HEK293 (cell line): ENCODE results near the gene TNMD.
A peak's percentile ranks its signal among the peaks of the same experiment; 100 is the strongest.
"Not testable (repeated sequence)": the region's sequence is repeated elsewhere in the genome, so short reads cannot be mapped to it uniquely, and the experiment has no call there.

ENCODE experiments used
- CTCF ChIA-PET: fragments of 350-600 bp; formaldehyde crosslinking; extraction: SDS; loops from one replicate; lab custom pipeline; 2021; ENCODE audit warnings: antibody characterized with exemption; lab: Yijun Ruan, JAX
- POLR2A ChIA-PET: fragments of 300-600 bp; formaldehyde crosslinking; extraction: SDS; loops from one replicate; lab custom pipeline; 2020; ENCODE audit warnings: antibody characterized with exemption, inconsistent platforms; lab: Yijun Ruan, JAX
- H3K27ac ChIP-seq: fragments of 200-500 bp; sonication (Bioruptor generic); 2 replicates; pipeline ENCODE4 v1.5.1; 2014; ENCODE audit warnings: low read depth, low read length, control low read depth, inconsistent platforms; ENCODE audit errors: extremely low read depth
- H3K36me3 ChIP-seq, 2 experiments: fragments of 200-500 bp in 1 of 2; sonication (Bioruptor generic) in 1 of 2; 1 replicate in 1 of 2; 2 replicates in 1 of 2; pipeline ENCODE4 v1.5.1; 2014 to 2017; ENCODE audit warnings: inconsistent platforms in 2 of 2, low read length in 2 of 2; ENCODE audit not compliant: control insufficient read depth in 2 of 2, insufficient read depth in 1 of 2
- H3K4me1 ChIP-seq: fragments of 200-500 bp; sonication (Bioruptor generic); 2 replicates; pipeline ENCODE4 v1.5.1; 2014; ENCODE audit warnings: mild to moderate bottlenecking, low read length, inconsistent platforms; ENCODE audit not compliant: control insufficient read depth, insufficient read depth
- H3K4me3 ChIP-seq: 2 replicates; pipeline ENCODE4 v1.5.1; 2011; ENCODE audit warnings: low read depth, mild to moderate bottlenecking, control low read depth, low read length, moderate library complexity
- H3K9me3 ChIP-seq: fragments of 200-500 bp; sonication (Bioruptor generic); 2 replicates; pipeline ENCODE4 v1.5.1; 2014; ENCODE audit warnings: low read depth, low read length, inconsistent platforms; ENCODE audit not compliant: control insufficient read depth, insufficient read depth
- ATF2 ChIP-seq: fragments of 450-650 bp; formaldehyde crosslinking; IDR thresholded peaks from 2 replicates; pipeline ENCODE4 v1.5.1; 2016; ENCODE audit warnings: missing biosample characterization, missing genetic modification characterization, low read depth
- REPIN1 ChIP-seq: fragments of 450-650 bp; formaldehyde crosslinking; IDR thresholded peaks from 2 replicates; pipeline ENCODE4 v1.5.1; 2017; ENCODE audit warnings: missing biosample characterization, missing genetic modification characterization, low read depth
- ZBTB20 ChIP-seq: fragments of 450-650 bp; formaldehyde crosslinking; IDR thresholded peaks from 2 replicates; pipeline ENCODE4 v1.5.1; 2016; ENCODE audit warnings: missing biosample characterization, missing genetic modification characterization
- ZBTB7A ChIP-seq: fragments of 450-650 bp; formaldehyde crosslinking; IDR thresholded peaks from 2 replicates; pipeline ENCODE4 v1.5.1; 2016; ENCODE audit warnings: low read depth, missing biosample characterization, missing genetic modification characterization
- ZNF184 ChIP-seq: fragments of 450-650 bp; IDR thresholded peaks from 2 replicates; pipeline ENCODE4 v1.5.1; 2018; ENCODE audit warnings: missing biosample characterization, mild to moderate bottlenecking, missing genetic modification characterization
- ZNF2 ChIP-seq: fragments of 450-650 bp; formaldehyde crosslinking; IDR thresholded peaks from 2 replicates; pipeline ENCODE4 v1.5.1; 2016; ENCODE audit warnings: missing biosample characterization, missing genetic modification characterization
- ZNF341 ChIP-seq: fragments of 450-650 bp; formaldehyde crosslinking; IDR thresholded peaks from 2 replicates; pipeline ENCODE4; 2016; ENCODE audit warnings: low read depth, missing biosample characterization, missing genetic modification characterization
- ZNF350 ChIP-seq: fragments of 450-650 bp; formaldehyde crosslinking; IDR thresholded peaks from 2 replicates; pipeline ENCODE4 v1.5.0; 2017; ENCODE audit warnings: missing biosample characterization, mild to moderate bottlenecking, missing genetic modification characterization
- ZNF623 ChIP-seq: fragments of 450-650 bp; formaldehyde crosslinking; IDR thresholded peaks from 2 replicates; pipeline ENCODE4 v1.5.1; 2016; ENCODE audit warnings: missing biosample characterization, missing genetic modification characterization
- ZNF654 ChIP-seq: fragments of 450-650 bp; formaldehyde crosslinking; IDR thresholded peaks from 2 replicates; pipeline ENCODE4 v1.5.1; 2016; ENCODE audit warnings: low read depth, missing biosample characterization, missing genetic modification characterization
- ZNF707 ChIP-seq: fragments of 450-650 bp; formaldehyde crosslinking; IDR thresholded peaks from 2 replicates; pipeline ENCODE4 v1.5.1; 2016; ENCODE audit warnings: missing biosample characterization, missing genetic modification characterization
- ZNF791 ChIP-seq: fragments of 450-650 bp; formaldehyde crosslinking; IDR thresholded peaks from 2 replicates; pipeline ENCODE4 v1.5.1; 2016; ENCODE audit warnings: missing biosample characterization, missing genetic modification characterization
- ZNF830 ChIP-seq: fragments of 450-650 bp; IDR thresholded peaks from 2 replicates; pipeline ENCODE4 v1.5.0; 2018; ENCODE audit warnings: missing biosample characterization, missing genetic modification characterization, low read depth, mild to moderate bottlenecking, moderate library complexity
- TF ChIP-seq, protein P1 (sequence below): fragments of 450-650 bp; formaldehyde crosslinking; IDR thresholded peaks from 2 replicates; pipeline ENCODE4 v1.5.1; 2016; ENCODE audit warnings: missing biosample characterization, missing genetic modification characterization
- TF ChIP-seq, protein P2 (sequence below): fragments of 450-650 bp; formaldehyde crosslinking; IDR thresholded peaks from 2 replicates; pipeline ENCODE4 v1.5.1; 2016; ENCODE audit warnings: missing biosample characterization, missing genetic modification characterization

Gene TNMD

GRCh38 chrX:100584611-100585010 is at the start of gene TNMD:
Gene TNMD, plus strand, starts transcription at chrX:100584936. Its CDS starts 83 bp downstream, at chrX:100585019.
- H3K4me1 ChIP-seq = no peaks in the 10 kb centered on the region
- H3K27ac ChIP-seq = no peak within 1 kb of the TSS
- POLR2A ChIA-PET = no interaction called here
- no peaks in the 10 kb centered on the region for H3K36me3 ChIP-seq
- no peak within 1 kb of the TSS for H3K4me3 ChIP-seq
- H3K9me3 ChIP-seq = no peaks in the 10 kb centered on the region
- TF ChIP-seq ZNF830 (no peak), ZBTB20 (tag by site-specific recombination) (no peak), ZNF184 (tag by site-specific recombination) (no peak), ZNF341 (tag by site-specific recombination) (no peak), ZNF350 (no peak), ZNF707 (tag by site-specific recombination) (no peak), ZNF623 (tag by site-specific recombination) (no peak), ZBTB7A (tag by site-specific recombination) (no peak), ZNF791 (tag by site-specific recombination) (no peak), ZNF2 (tag by site-specific recombination) (no peak), ATF2 (tag by site-specific recombination) (no peak)
- TF ChIP-seq, protein P1, sequence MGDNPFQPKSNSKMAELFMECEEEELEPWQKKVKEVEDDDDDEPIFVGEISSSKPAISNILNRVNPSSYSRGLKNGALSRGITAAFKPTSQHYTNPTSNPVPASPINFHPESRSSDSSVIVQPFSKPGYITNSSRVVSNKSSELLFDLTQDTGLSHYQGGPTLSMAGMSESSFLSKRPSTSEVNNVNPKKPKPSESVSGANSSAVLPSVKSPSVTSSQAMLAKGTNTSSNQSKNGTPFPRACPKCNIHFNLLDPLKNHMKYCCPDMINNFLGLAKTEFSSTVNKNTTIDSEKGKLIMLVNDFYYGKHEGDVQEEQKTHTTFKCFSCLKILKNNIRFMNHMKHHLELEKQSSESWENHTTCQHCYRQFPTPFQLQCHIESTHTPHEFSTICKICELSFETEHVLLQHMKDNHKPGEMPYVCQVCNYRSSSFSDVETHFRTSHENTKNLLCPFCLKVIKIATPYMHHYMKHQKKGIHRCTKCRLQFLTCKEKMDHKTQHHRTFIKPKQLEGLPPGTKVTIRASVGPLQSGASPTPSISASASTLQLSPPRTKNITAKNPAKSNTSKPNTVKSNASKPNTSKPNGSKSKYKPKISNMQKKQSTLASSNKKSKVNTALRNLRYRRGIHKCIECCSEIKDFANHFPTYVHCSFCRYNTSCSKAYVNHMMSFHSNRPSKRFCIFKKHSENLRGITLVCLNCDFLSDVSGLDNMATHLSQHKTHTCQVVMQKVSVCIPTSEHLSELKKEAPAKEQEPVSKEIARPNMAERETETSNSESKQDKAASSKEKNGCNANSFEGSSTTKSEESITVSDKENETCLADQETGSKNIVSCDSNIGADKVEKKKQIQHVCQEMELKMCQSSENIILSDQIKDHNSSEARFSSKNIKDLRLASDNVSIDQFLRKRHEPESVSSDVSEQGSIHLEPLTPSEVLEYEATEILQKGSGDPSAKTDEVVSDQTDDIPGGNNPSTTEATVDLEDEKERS = no peak
- TF ChIP-seq, protein P2, sequence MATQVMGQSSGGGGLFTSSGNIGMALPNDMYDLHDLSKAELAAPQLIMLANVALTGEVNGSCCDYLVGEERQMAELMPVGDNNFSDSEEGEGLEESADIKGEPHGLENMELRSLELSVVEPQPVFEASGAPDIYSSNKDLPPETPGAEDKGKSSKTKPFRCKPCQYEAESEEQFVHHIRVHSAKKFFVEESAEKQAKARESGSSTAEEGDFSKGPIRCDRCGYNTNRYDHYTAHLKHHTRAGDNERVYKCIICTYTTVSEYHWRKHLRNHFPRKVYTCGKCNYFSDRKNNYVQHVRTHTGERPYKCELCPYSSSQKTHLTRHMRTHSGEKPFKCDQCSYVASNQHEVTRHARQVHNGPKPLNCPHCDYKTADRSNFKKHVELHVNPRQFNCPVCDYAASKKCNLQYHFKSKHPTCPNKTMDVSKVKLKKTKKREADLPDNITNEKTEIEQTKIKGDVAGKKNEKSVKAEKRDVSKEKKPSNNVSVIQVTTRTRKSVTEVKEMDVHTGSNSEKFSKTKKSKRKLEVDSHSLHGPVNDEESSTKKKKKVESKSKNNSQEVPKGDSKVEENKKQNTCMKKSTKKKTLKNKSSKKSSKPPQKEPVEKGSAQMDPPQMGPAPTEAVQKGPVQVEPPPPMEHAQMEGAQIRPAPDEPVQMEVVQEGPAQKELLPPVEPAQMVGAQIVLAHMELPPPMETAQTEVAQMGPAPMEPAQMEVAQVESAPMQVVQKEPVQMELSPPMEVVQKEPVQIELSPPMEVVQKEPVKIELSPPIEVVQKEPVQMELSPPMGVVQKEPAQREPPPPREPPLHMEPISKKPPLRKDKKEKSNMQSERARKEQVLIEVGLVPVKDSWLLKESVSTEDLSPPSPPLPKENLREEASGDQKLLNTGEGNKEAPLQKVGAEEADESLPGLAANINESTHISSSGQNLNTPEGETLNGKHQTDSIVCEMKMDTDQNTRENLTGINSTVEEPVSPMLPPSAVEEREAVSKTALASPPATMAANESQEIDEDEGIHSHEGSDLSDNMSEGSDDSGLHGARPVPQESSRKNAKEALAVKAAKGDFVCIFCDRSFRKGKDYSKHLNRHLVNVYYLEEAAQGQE (tag by site-specific recombination) = no peak
- CTCF ChIA-PET = interaction anchor here (0.5 to 0.6 kb wide), 2 partner anchors 15 to 1506 kb away, joined by 3 to 4 read pairs; no protein-coding TSS in a partner anchor

- CTCF ChIA-PET = interaction anchor here (0.6 to 1.6 kb wide), 8 partner anchors 16 to 340 kb away, joined by 3 to 6 read pairs (median 3); no protein-coding TSS in a partner anchor
- H3K27ac ChIP-seq, H3K4me1 ChIP-seq, H3K9me3 ChIP-seq, H3K4me3 ChIP-seq, H3K36me3 ChIP-seq, POLR2A ChIA-PET: not testable (repeated sequence)
- TF ChIP-seq ZNF654 (tag by site-specific recombination) = peak; percentile 28
- peak; percentile 44; the same call in 1 of the 2 replicates for TF ChIP-seq REPIN1
These were observed 19.2 kb upstream of the TNMD start for GRCh38 chrX:100565534-100565933.
